HG03135 (cell line): ENCODE measurements around the gene IBSP.

Experiments
- ATAC-seq: cut with Tn5 transposase; IDR thresholded peaks from one replicate; pipeline ENCODE4 v1.9.1; 2021; ENCODE audit warnings: mild to moderate bottlenecking, moderate library complexity; ENCODE audit not compliant: unreplicated experiment

The IBSP gene

GRCh38 chr4:87799301-87800113 is at the start of gene IBSP:
IBSP (plus strand) TSS chr4:87799554; CDS start chr4:87802362, 2,808 bp downstream.
- ATAC-seq: no peak

DNA sequence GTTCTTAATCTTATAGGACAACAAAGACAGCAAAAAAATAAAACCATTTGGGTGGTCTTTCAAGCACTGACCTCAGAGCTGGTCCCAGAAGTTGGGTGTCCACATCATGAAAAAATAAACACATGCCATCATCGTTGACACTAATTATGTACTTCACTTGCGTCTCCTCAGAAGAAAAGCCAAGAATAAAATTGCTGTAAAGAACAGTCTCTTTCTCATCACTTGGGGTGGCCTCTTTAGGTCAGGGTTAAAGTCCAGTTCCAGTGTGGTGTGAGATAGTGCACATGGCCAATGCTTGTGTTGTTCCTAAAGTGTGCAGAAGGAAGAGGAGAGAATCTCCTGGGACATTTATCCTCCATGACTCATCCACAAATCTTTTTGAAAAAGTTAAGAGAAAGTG is 49.5 kb upstream of the IBSP start:
- ATAC-seq: no peak

GRCh38 chr4:87758270-87758669 is 41.1 kb upstream of the IBSP start:
- no peak for ATAC-seq

- no peak for ATAC-seq
These were observed 37.0 kb upstream of the IBSP start for GRCh38 chr4:87762311-87762710.

GRCh38 chr4:87781569-87781968 is 17.8 kb upstream of the IBSP start:
- ATAC-seq: no peak

DNA sequence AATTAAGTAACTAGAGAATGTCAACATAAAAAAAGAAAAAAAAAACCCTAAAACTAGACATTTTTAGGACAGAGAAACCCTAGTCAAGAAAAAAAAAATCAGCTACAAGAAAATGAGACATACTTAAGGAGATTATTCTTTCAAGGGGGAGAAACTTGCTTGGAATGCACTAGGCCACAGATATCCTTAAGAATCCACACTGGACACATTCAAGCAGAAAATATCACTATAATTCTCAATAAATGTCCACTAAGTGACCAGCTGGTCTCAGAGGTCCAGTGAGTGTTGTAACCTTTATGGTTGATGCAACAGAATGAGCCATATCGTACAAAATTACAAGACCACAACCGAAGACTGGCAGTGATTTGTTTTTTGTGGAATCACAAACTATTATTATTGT is 15.6 kb upstream of the IBSP start:
- ATAC-seq: no peak

- ATAC-seq: no peak
These were observed 13.4 kb upstream of the IBSP start for GRCh38 chr4:87785731-87786509.

GRCh38 chr4:87802858-87803257 is 3.5 kb downstream of the IBSP start:
- no peak for ATAC-seq

DNA sequence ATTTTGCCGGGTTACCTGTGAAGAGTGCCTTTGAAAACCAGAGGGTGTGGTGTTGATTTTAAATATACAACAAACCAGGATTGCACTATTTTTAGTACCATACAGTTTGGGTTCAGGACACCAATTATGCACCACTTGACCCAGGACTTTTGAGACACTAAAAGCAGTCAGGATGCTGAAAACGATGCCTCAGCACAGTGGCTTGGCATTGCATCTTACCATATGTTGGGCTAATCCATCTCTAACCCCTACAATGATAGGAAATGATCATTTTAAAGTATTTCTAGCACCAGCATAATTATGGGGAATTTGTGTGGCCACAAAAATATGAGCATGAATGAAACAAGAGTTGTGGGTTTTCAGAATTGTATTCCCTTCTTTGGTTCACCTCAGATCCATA is 4.1 kb downstream of the IBSP start:
- no peak for ATAC-seq

DNA sequence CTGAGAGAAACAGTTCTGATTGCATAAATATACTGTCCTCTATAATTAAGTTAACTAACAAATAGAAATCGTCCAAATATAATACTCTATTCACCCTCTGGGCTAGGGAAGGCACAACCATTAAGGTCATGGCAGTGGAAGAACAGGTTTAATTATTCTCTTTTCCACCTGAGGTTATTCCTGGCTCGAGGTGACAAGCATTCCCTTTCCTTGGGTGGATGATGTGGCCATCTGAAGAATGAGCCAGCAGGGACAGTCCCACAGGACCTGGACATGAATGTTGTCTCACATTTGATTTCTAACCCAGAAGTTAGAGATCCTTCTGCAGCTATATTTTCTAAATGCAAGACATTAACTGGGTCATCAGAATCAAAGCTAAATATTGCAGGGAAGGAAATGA is 5.5 kb downstream of the IBSP start:
- ATAC-seq: no peak

- no peak for ATAC-seq
These were observed 6.6 kb downstream of the IBSP start for GRCh38 chr4:87805971-87806370.

- ATAC-seq: no peak
These were observed 7.2 kb downstream of the IBSP start for GRCh38 chr4:87806520-87806919.

GRCh38 chr4:87807402-87807801 is 8.0 kb downstream of the IBSP start:
- no peak for ATAC-seq

DNA sequence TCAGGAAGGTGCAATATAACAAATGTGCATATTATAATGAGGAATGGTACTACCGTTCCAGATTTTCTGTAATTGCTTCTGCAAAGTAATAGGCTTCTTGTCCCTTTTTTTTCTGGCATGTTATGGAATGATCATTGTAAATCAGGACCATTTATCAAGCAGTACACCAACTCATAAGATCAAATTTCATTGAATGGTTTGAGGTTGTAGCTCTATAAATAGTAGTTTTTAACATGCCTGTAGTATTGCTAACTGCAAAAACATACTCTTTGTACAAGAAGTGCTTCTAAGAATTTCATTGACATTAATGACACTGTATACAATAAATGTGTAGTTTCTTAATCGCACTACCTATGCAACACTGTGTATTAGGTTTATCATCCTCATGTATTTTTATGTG is 12.6 kb downstream of the IBSP start:
- no peak for ATAC-seq

- no peak for ATAC-seq
These were observed 20.0 kb downstream of the IBSP start for GRCh38 chr4:87819281-87819919.

GRCh38 chr4:87823200-87823599 is 23.8 kb downstream of the IBSP start:
- no peak for ATAC-seq

DNA sequence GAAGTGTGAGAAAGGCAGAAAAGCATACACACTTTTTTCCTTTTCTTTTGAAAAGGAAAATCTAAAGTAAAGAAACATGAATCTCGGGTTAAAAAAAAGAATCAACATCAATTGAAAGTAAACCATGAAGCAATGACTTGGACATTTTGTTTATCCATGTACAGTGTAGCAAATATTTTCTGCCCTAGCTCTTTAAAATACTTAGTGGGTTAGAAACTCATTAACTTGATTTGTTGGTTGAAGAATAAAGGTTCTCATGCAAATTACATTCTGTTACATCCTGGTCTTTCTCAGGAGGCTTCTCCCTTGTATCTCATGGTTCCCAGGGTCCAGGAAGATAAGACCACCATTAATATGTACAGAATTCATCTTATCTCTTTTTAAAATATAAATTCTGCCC is 24.4 kb downstream of the IBSP start:
- ATAC-seq: no peak

DNA sequence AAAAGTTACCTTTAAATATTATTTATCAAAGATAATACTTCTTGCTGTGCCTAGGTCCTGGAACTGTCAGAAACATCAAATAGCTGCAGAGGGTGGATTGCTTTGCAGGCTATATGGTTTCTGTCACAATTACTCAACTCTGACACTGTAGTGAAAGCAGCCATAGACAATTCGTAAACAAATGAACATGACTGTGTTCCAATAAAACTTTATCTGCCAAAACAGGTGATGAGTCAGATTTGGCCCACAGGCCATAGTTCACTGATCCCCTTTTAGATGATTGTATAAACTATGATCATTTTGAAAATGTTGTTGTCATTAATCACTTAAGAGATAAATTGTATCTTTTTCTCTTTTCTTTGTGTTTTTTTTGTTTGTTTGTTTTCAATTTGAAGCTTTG is 25.0 kb downstream of the IBSP start:
- no peak for ATAC-seq

DNA sequence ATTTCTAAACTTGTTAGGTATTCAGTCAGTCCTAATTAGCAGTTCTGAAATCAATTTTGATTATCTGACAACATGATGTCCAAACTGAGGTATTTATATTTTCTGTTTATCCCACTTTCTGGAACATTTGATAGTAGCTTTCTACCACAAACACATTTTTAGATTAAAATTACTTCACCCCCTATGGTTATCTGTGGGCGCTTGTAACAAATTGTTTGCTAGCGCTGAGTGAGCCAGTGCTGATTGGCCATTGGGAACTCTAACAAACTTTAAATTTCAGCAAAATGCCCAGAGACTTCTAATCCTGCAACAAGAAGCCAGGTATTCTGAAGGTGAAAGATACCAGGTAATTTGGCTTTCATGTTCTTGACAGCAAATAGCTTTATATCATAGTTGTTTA is 33.3 kb downstream of the IBSP start, which contains the start of gene MEPE:
TSS of gene MEPE (plus strand) at position 301 of the 400 bp plus-strand sequence. CDS start 1,746 bp downstream, outside the sequence.
- ATAC-seq: no peak

GRCh38 chr4:87834401-87834800 is 35.0 kb downstream of the IBSP start:
- no peak for ATAC-seq

DNA sequence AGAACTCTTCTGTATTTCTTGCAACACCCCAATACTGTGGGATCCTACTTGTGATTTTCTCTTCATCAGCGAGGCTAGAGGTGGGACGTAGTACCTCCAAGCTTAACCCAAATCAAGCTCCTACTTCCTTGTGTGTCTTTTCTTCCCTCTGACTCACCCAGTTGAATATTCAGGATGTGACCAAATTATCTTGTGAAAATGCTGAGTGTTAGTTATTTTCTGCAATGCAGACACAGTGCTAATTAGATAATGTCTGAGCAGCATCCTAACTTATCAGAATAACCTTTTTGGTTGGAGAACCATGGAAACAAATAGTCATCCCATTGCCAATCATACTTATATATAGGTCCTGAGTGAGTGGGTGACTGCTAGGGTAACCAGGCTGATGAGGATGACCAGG is 35.8 kb downstream of the IBSP start:
- no peak for ATAC-seq

GRCh38 chr4:87835743-87836142 is 36.4 kb downstream of the IBSP start:
- ATAC-seq: no peak
